HG03039 (cell line): ENCODE data around the gene SLX1A.
"Not testable (repeated sequence)": the region's sequence is repeated elsewhere in the genome, so short reads cannot be mapped to it uniquely, and the experiment has no call there.

Experiments used
- ATAC-seq: cut with Tn5 transposase; IDR thresholded peaks from one replicate; pipeline ENCODE4 v1.9.1; 2021; ENCODE audit warnings: mild to moderate bottlenecking, moderate library complexity; ENCODE audit not compliant: unreplicated experiment

Gene SLX1A

DNA sequence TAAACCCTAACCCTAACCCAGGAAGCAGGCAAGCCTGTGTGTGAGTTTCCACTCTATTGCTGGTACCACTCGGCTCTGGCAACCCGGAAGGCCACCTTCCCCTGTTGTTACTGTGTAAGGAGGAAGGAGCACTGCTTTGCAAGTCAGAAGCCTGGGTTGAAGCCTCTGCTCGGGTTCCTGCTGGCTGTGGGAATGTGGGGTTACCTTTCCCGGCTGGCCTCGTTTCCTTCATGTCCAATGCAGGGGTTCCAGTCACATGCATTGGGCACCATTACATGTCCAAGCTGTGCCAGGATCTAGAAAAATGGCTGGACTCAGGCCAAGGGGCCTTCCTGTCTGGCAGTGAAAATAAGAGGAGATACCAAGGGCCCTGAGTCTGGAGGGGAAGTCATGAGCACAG, 23.4 kb downstream of the SLX1A start:
- ATAC-seq, result not testable (repeated sequence)
